ENCODE measurements around the gene USP40.

GRCh38 chr2:233485726-233486125, 80.9 kb downstream of the USP40 start:
- TF ChIP-seq CTCF (IDR thresholded peaks at IDR 0.05) (no peak), POLR2A (IDR thresholded peaks at IDR 0.05) (no peak)

Measured in testis (tissue), 2 donors.